GM12878 (cell line): ENCODE results near the gene SH2D5. TPM values are rescaled to one million over a fixed set of nuclear protein-coding genes. Genes with fewer than 3 reads are reported as not detected.

Experiments
- ATAC-seq: fragments of 200-7000 bp; cut with Tn5 transposase; 3 replicates; pipeline ENCODE4 v1.9.1; 2020; ENCODE audit warnings: mild to moderate bottlenecking, moderate library complexity
- BruUV-seq: library from RNA; stranded (reverse); fragments of 400-500 nt; replicated peaks from 2 replicates; lab custom pipeline; 2021; lab: Mats Ljungman, UMichigan
- CTCF ChIA-PET: fragments of 300-600 bp; sonication (Branson Sonifier 250); formaldehyde crosslinking; extraction: SDS; loops from one replicate; lab custom pipeline; 2021; ENCODE audit warnings: inconsistent platforms; lab: Yijun Ruan, JAX
- POLR2A ChIA-PET: fragments of 350-600 bp; formaldehyde crosslinking; extraction: SDS; loops from one replicate; lab custom pipeline; 2021; ENCODE audit warnings: inconsistent platforms; lab: Charles Lee
- RAD21 ChIA-PET: fragments of 300-600 bp; sonication (Branson Sonifier 250); formaldehyde crosslinking; loops from one replicate; lab custom pipeline; 2023; ENCODE audit warnings: antibody characterized with exemption; ENCODE audit not compliant: unreplicated experiment; lab: Charles Lee
- SMC1A ChIA-PET: fragments of 300-600 bp; sonication (Branson Sonifier 250); formaldehyde crosslinking; loops from one replicate; lab custom pipeline; 2023; ENCODE audit not compliant: unreplicated experiment, uncharacterized antibody; lab: Charles Lee
- DNase-seq: peaks from one replicate; pipeline ENCODE4 v3.0.0-alpha.2; 2011; ENCODE audit warnings: low read depth, low spot score
- FAIRE-seq: peaks from 3 replicates; lab custom pipeline; 2011; peaks lifted over from hg19 to GRCh38; lab: Jason Lieb, UNC
- H2AFZ ChIP-seq: 2 replicates; pipeline ENCODE4 v1.6.0; 2011; ENCODE audit warnings: low read depth, low read length, control low read depth; ENCODE audit not compliant: control insufficient read depth
- H3K27ac ChIP-seq: 2 replicates; pipeline ENCODE4 v1.5.1; 2011; ENCODE audit warnings: control low read depth; ENCODE audit not compliant: control insufficient read depth, insufficient read depth
- H3K27me3 ChIP-seq, 2 experiments: replicated peaks in 1 of 2; 2 replicates each; pipeline versions ENCODE4 v1.6.0 to v1.6.1; 2011; ENCODE audit warnings: low read length in 1 of 2; ENCODE audit not compliant: control insufficient read depth in 2 of 2, insufficient read depth in 2 of 2
- H3K36me3 ChIP-seq, 2 experiments: 2 replicates each; pipeline ENCODE4 v1.5.1; 2011; ENCODE audit warnings: low read length in 1 of 2; ENCODE audit not compliant: control insufficient read depth in 2 of 2, insufficient read depth in 2 of 2
- H3K4me1 ChIP-seq: 2 replicates; pipeline ENCODE4 v1.6.1; 2011; ENCODE audit warnings: mild to moderate bottlenecking, low read length, moderate library complexity, mixed read lengths; ENCODE audit not compliant: control insufficient read depth, insufficient read depth
- H3K4me2 ChIP-seq: 2 replicates; pipeline ENCODE4 v1.6.0; 2011; ENCODE audit warnings: control low read depth; ENCODE audit not compliant: control insufficient read depth, insufficient read depth
- H3K4me3 ChIP-seq: fragments of 200-600 bp; sonication (generic); 2 replicates; pipeline ENCODE4 v1.5.1; 2016
- H3K79me2 ChIP-seq: 2 replicates; pipeline ENCODE4 v1.6.0; 2011; ENCODE audit warnings: low read length; ENCODE audit not compliant: control insufficient read depth, insufficient read depth
- H3K9ac ChIP-seq: 2 replicates; pipeline ENCODE4 v1.8.0; 2011; ENCODE audit warnings: low read length, control low read depth, mixed read lengths; ENCODE audit not compliant: control insufficient read depth, insufficient read depth
- H3K9me3 ChIP-seq: replicated peaks from 3 replicates; pipeline ENCODE4 v1.5.1; 2011; ENCODE audit warnings: mild to moderate bottlenecking, low read length; ENCODE audit not compliant: control insufficient read depth, insufficient read depth
- H4K20me1 ChIP-seq: 2 replicates; pipeline ENCODE4 v1.6.0; 2011; ENCODE audit not compliant: control insufficient read depth, insufficient read depth
- CBFB ChIP-seq: IDR thresholded peaks from 2 replicates; pipeline ENCODE4 v1.6.1; 2016; ENCODE audit warnings: antibody characterized with exemption, low read depth
- CREB1 ChIP-seq: IDR thresholded peaks from 2 replicates; pipeline ENCODE4 v1.6.1; 2012; ENCODE audit warnings: low read depth, mild to moderate bottlenecking, inconsistent platforms
- ESRRA ChIP-seq: IDR thresholded peaks from 2 replicates; pipeline ENCODE4 v1.6.1; 2012; ENCODE audit warnings: mild to moderate bottlenecking, low read length, improper control_type of control experiment
- HCFC1 ChIP-seq: fragments of 150-350 bp; IDR thresholded peaks from 2 replicates; pipeline ENCODE4 v1.6.1; 2014; ENCODE audit warnings: low read length
- HDAC2 ChIP-seq: fragments of 200-600 bp; sonication (generic); IDR thresholded peaks from 2 replicates; pipeline ENCODE4 v1.6.1; 2017
- JUND ChIP-seq: IDR thresholded peaks from 2 replicates; pipeline ENCODE4 v1.6.1; 2012; ENCODE audit warnings: low read depth, mild to moderate bottlenecking, low read length, improper control_type of control experiment, moderate library complexity
- KAT2A ChIP-seq: conservative IDR thresholded peaks from 2 replicates; pipeline ENCODE4 v1.6.1; 2011; ENCODE audit warnings: low read depth, low read length; ENCODE audit not compliant: control insufficient read depth
- NRF1 ChIP-seq: conservative IDR thresholded peaks from 2 replicates; pipeline ENCODE4 v1.6.1; 2011; ENCODE audit warnings: mild to moderate bottlenecking, low read depth, low read length, improper control_type of control experiment
- PAX5 ChIP-seq: IDR thresholded peaks from 2 replicates; pipeline ENCODE4 v1.6.1; 2011; ENCODE audit warnings: low read depth, low read length, borderline replicate concordance
- WRNIP1 ChIP-seq: IDR thresholded peaks from 2 replicates; pipeline ENCODE4 v1.6.1; 2011; ENCODE audit warnings: low read depth, low read length, improper control_type of control experiment, borderline replicate concordance
- WGBS: methylation state at CpG from one replicate; pipeline ENCODE4 v1.1.6; 2016; ENCODE audit warnings: low lambda C conversion rate; ENCODE audit not compliant: insufficient replicate concordance, insufficient coverage; ENCODE audit errors: missing lambda C conversion rate; 5-methylcytosine and 5-hydroxymethylcytosine counted together
- in situ Hi-C: fragments of 300-500 bp; cut with MboI; formaldehyde crosslinking; loops from 9 replicates; pipeline ENCODE4 v1.14.3; 2018; ENCODE audit warnings: mixed read lengths
- intact Hi-C: fragments of 100-400 bp; cut with micrococcal nuclease; formaldehyde crosslinking; loops from one replicate; pipeline ENCODE4 v1.14.2; 2022; ENCODE audit not compliant: unreplicated experiment
- polyA plus RNA-seq, 11 experiments: library from polyadenylated mRNA; depleted of rRNA in 4 of 11; unstranded in 6 of 11; stranded (reverse) in 5 of 11; fragments of >200 nt; fragmentation: Nextera tagmentation in 4 of 11; fragmentation: Illumina TruSeq in 1 of 11; extraction: Ambion mirVana in 4 of 11; extraction: Trizol in 1 of 11; gene quantifications; 1 replicate in 1 of 11; 2 replicates in 10 of 11; pipeline versions ENCODE4 v1.2.1 to v1.2.3, GENCODE V29; 2011 to 2016; ENCODE audit warnings: inconsistent platforms in 2 of 11, missing spikeins in 2 of 11, low read depth in 1 of 11
- total RNA-seq, 4 experiments: library from RNA; depleted of rRNA in 3 of 4; stranded (reverse); fragments of >200 nt in 3 of 4; fragmentation: Illumina TruSeq in 1 of 4; extraction: Trizol in 1 of 4; gene quantifications; 2 replicates each; pipeline versions ENCODE4 v1.2.1 to v1.2.3, GENCODE V29; 2013 to 2021
- TF ChIP-seq, protein P1 (sequence below), 3 experiments: IDR thresholded peaks in 2 of 3; conservative IDR thresholded peaks in 1 of 3; 2 replicates each; pipeline ENCODE4 v1.5.1; 2011; ENCODE audit warnings: low read depth in 3 of 3, low read length in 3 of 3, mild to moderate bottlenecking in 3 of 3, control low read depth in 2 of 3, moderate library complexity in 2 of 3, inconsistent platforms in 1 of 3, mixed read lengths in 1 of 3; ENCODE audit not compliant: control insufficient read depth in 2 of 3, insufficient read depth in 1 of 3; ENCODE audit errors: extremely low read depth in 1 of 3
- TF ChIP-seq, protein P2 (sequence below): fragments of 450-650 bp; IDR thresholded peaks from 2 replicates; pipeline ENCODE4 v1.6.1; 2017; ENCODE audit warnings: antibody characterized with exemption, mild to moderate bottlenecking, moderate library complexity
- TF ChIP-seq, protein P3 (sequence below): fragments of 450-650 bp; IDR thresholded peaks from 2 replicates; pipeline ENCODE4 v1.6.1; 2017; ENCODE audit warnings: mild to moderate bottlenecking, moderate library complexity

Gene SH2D5
- total and polyA plus RNA-seq, 10 of the 15 experiments (the other 5 are each of a cell fraction or from before 2014, with no cell fraction given) = 0.03 to 0.62 (median 0.20) TPM; not detected in 3

DNA sequence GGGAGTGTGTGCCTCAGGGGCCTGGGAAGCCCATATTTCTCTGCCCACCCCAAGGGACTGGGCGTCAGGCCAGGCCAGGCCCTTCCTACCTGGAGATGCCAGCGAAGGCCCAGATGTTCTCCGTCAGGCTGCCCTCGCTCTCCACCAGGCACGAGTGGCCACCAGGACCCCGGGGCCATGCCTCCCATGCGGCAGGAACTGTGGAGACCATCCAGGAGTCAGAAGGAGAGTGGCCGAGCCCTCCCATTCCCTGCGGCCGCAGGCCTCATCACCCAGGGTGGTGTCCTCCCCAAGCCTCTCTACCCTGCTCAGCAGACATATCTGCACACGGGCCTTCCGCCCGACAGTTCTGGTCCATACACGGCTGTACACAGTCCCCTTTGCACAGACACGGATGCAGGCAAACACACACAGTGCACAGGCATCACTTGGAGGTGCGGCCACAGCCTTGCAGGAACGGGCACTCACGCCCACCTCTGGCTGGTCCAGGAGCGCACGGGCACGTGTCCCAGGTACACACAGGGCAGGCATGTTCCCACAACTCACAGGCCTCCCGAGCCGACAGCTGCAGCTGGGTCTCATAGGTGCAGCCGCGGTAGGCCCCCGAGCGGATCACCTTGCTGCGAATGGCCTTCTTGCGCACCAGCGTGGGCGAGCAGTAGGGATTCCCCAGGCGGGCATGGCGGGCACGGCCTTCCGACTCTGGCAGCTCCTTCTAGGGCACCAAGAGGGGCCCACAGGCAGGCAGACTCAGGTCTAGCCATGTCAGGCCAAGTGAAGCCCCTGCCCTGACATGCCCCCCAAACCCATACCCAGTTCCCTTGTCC lies 8.8 kb downstream of the SH2D5 start:
- no peak overlapping the region for H3K4me3 ChIP-seq
- in situ Hi-C loops = no loop called here
- no peak overlapping the region for H3K27ac ChIP-seq
- ChIA-PET SMC1A (no interaction called here), CTCF (interaction anchor here (0.8 kb wide), 1 partner anchor 9 kb away, joined by 3 read pairs; the partner anchor contains the start of gene SH2D5), POLR2A (no interaction called here), RAD21 (no interaction called here)
- intact Hi-C loops = no loop called here
- no peaks in the 10 kb centered on the region for H3K9me3 ChIP-seq
- no peak overlapping the region for H3K9ac ChIP-seq
- 68% methylated on average over 35 of the region's 35 CpGs for WGBS
- no peak overlapping the region for H2AFZ ChIP-seq
- H3K4me2 ChIP-seq = no peak overlapping the region
- ATAC-seq (no peak), FAIRE-seq (no peak), DNase-seq (no peak)
- no peaks in the 10 kb centered on the region for H3K4me1 ChIP-seq
- no peaks in the 10 kb centered on the region for H3K36me3 ChIP-seq
- no TSS peak for BruUV-seq
- no peaks in the 10 kb centered on the region for H4K20me1 ChIP-seq
- 0 out of 4 replicates have a peak, but pooled peaks cover 0 to under 1% of the 10 kb centered on the region in 2 experiments for H3K27me3 ChIP-seq
- H3K79me2 ChIP-seq = no peaks in the 10 kb centered on the region
- TF ChIP-seq HDAC2 (no peak), JUND (no peak), HCFC1 (no peak), CREB1 (no peak), PAX5 (no peak), NRF1 (no peak), KAT2A (no peak), ESRRA (no peak), WRNIP1 (no peak), CBFB (no peak)
- TF ChIP-seq, protein P1, sequence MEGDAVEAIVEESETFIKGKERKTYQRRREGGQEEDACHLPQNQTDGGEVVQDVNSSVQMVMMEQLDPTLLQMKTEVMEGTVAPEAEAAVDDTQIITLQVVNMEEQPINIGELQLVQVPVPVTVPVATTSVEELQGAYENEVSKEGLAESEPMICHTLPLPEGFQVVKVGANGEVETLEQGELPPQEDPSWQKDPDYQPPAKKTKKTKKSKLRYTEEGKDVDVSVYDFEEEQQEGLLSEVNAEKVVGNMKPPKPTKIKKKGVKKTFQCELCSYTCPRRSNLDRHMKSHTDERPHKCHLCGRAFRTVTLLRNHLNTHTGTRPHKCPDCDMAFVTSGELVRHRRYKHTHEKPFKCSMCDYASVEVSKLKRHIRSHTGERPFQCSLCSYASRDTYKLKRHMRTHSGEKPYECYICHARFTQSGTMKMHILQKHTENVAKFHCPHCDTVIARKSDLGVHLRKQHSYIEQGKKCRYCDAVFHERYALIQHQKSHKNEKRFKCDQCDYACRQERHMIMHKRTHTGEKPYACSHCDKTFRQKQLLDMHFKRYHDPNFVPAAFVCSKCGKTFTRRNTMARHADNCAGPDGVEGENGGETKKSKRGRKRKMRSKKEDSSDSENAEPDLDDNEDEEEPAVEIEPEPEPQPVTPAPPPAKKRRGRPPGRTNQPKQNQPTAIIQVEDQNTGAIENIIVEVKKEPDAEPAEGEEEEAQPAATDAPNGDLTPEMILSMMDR (IDR thresholded peaks at IDR 0.05 in 2 of 3, conservative IDR thresholded peaks at IDR 0.05 in 1 of 3; ENCODE audit: control insufficient read depth in 2 of 3, extremely low read depth in 1 of 3, insufficient read depth in 1 of 3, low read depth in 3 of 3, low read length in 3 of 3) = no peak
- TF ChIP-seq, protein P2, sequence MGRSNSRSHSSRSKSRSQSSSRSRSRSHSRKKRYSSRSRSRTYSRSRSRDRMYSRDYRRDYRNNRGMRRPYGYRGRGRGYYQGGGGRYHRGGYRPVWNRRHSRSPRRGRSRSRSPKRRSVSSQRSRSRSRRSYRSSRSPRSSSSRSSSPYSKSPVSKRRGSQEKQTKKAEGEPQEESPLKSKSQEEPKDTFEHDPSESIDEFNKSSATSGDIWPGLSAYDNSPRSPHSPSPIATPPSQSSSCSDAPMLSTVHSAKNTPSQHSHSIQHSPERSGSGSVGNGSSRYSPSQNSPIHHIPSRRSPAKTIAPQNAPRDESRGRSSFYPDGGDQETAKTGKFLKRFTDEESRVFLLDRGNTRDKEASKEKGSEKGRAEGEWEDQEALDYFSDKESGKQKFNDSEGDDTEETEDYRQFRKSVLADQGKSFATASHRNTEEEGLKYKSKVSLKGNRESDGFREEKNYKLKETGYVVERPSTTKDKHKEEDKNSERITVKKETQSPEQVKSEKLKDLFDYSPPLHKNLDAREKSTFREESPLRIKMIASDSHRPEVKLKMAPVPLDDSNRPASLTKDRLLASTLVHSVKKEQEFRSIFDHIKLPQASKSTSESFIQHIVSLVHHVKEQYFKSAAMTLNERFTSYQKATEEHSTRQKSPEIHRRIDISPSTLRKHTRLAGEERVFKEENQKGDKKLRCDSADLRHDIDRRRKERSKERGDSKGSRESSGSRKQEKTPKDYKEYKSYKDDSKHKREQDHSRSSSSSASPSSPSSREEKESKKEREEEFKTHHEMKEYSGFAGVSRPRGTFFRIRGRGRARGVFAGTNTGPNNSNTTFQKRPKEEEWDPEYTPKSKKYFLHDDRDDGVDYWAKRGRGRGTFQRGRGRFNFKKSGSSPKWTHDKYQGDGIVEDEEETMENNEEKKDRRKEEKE = no peak
- TF ChIP-seq, protein P3, sequence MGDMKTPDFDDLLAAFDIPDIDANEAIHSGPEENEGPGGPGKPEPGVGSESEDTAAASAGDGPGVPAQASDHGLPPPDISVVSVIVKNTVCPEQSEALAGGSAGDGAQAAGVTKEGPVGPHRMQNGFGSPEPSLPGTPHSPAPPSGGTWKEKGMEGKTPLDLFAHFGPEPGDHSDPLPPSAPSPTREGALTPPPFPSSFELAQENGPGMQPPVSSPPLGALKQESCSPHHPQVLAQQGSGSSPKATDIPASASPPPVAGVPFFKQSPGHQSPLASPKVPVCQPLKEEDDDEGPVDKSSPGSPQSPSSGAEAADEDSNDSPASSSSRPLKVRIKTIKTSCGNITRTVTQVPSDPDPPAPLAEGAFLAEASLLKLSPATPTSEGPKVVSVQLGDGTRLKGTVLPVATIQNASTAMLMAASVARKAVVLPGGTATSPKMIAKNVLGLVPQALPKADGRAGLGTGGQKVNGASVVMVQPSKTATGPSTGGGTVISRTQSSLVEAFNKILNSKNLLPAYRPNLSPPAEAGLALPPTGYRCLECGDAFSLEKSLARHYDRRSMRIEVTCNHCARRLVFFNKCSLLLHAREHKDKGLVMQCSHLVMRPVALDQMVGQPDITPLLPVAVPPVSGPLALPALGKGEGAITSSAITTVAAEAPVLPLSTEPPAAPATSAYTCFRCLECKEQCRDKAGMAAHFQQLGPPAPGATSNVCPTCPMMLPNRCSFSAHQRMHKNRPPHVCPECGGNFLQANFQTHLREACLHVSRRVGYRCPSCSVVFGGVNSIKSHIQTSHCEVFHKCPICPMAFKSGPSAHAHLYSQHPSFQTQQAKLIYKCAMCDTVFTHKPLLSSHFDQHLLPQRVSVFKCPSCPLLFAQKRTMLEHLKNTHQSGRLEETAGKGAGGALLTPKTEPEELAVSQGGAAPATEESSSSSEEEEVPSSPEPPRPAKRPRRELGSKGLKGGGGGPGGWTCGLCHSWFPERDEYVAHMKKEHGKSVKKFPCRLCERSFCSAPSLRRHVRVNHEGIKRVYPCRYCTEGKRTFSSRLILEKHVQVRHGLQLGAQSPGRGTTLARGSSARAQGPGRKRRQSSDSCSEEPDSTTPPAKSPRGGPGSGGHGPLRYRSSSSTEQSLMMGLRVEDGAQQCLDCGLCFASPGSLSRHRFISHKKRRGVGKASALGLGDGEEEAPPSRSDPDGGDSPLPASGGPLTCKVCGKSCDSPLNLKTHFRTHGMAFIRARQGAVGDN = no peak
